ENCODE measurements around the gene UBE2Z. TPM values are rescaled to one million over a fixed set of nuclear protein-coding genes. Genes with fewer than 3 reads are reported as not detected.

Gene UBE2Z
- total and polyA plus RNA-seq, 2 of the 13 experiments (the other 11 are each of a cell fraction or from before 2014, with no cell fraction given), result 63.2 to 122 TPM

DNA sequence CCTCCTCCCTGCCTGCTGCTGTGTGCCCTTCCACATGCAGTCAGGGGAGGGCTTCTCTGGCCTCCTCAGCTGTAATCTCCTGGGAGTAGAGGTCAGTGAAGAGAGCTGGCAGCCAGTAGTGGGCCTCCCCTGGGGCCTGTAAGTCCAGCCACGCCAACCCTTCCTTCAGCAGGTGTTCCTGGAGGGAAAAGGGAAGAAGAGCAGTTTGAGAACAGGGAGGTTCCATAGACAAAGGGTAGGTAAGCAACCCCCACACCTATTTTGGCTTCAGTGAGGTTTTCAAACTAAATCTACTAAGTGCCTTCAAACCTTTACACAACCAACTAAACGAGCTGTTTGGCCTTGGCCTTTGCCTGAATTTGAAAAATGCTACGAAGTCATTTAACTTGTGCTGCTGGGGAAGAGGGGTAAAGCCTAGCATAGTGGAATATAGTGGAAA is 22.2 kb downstream of the UBE2Z start (continued):
- TF ChIP-seq, protein P1, sequence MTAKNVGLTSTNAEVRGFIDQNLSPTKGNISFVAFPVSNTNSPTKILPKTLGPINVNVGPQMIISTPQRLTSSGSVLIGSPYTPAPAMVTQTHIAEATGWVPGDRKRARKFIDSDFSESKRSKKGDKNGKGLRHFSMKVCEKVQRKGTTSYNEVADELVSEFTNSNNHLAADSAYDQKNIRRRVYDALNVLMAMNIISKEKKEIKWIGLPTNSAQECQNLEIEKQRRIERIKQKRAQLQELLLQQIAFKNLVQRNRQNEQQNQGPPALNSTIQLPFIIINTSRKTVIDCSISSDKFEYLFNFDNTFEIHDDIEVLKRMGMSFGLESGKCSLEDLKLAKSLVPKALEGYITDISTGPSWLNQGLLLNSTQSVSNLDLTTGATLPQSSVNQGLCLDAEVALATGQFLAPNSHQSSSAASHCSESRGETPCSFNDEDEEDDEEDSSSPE (CRISPR knock-in tag; IDR thresholded peaks at IDR 0.05), result no peak
- TF ChIP-seq SCMH1 (CRISPR knock-in tag; IDR thresholded peaks at IDR 0.05; ENCODE audit: borderline replicate concordance), result no peak
- no peak for TF ChIP-seq AGO1 (IDR thresholded peaks at IDR 0.05; ENCODE audit: low read depth, low read length, poor library complexity, severe bottlenecking)
- no peak for TF ChIP-seq DDIT3 (CRISPR knock-in tag; IDR thresholded peaks at IDR 0.05)
- TF ChIP-seq, protein P2, sequence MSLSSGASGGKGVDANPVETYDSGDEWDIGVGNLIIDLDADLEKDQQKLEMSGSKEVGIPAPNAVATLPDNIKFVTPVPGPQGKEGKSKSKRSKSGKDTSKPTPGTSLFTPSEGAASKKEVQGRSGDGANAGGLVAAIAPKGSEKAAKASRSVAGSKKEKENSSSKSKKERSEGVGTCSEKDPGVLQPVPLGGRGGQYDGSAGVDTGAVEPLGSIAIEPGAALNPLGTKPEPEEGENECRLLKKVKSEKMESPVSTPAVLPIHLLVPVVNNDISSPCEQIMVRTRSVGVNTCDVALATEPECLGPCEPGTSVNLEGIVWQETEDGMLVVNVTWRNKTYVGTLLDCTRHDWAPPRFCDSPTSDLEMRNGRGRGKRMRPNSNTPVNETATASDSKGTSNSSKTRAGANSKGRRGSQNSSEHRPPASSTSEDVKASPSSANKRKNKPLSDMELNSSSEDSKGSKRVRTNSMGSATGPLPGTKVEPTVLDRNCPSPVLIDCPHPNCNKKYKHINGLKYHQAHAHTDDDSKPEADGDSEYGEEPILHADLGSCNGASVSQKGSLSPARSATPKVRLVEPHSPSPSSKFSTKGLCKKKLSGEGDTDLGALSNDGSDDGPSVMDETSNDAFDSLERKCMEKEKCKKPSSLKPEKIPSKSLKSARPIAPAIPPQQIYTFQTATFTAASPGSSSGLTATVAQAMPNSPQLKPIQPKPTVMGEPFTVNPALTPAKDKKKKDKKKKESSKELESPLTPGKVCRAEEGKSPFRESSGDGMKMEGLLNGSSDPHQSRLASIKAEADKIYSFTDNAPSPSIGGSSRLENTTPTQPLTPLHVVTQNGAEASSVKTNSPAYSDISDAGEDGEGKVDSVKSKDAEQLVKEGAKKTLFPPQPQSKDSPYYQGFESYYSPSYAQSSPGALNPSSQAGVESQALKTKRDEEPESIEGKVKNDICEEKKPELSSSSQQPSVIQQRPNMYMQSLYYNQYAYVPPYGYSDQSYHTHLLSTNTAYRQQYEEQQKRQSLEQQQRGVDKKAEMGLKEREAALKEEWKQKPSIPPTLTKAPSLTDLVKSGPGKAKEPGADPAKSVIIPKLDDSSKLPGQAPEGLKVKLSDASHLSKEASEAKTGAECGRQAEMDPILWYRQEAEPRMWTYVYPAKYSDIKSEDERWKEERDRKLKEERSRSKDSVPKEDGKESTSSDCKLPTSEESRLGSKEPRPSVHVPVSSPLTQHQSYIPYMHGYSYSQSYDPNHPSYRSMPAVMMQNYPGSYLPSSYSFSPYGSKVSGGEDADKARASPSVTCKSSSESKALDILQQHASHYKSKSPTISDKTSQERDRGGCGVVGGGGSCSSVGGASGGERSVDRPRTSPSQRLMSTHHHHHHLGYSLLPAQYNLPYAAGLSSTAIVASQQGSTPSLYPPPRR (CRISPR knock-in tag; IDR thresholded peaks at IDR 0.05; ENCODE audit: borderline replicate concordance), result no peak
- TF ChIP-seq CREB3 (CRISPR knock-in tag; IDR thresholded peaks at IDR 0.05), result no peak
- no peak for TF ChIP-seq ZNF180 (CRISPR knock-in tag; IDR thresholded peaks at IDR 0.05; ENCODE audit: borderline replicate concordance, low read depth)
- 0 out of 2 replicates have a peak, but pooled peaks have one; percentile 60 for TF ChIP-seq MAF1 (CRISPR knock-in tag; IDR thresholded peaks at IDR 0.05; ENCODE audit: borderline replicate concordance)
- TF ChIP-seq MBNL3 (CRISPR knock-in tag; conservative IDR thresholded peaks at IDR 0.05), result no peak
- TF ChIP-seq, protein P3, sequence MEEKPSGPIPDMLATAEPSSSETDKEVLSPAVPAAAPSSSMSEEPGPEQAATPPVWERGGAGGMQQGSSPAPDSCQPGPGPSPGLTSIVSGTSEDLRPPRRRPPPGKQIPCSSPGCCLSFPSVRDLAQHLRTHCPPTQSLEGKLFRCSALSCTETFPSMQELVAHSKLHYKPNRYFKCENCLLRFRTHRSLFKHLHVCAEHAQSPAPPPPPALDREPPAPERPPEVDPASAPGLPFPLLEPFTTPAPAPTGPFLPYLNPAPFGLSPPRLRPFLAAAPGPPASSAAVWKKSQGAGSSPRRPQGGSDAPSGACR (CRISPR knock-in tag; IDR thresholded peaks at IDR 0.05), result 0 out of 2 replicates have a peak, but pooled peaks have one; percentile 28
- peak; percentile 82; the same call in 1 of the 2 replicates for TF ChIP-seq SNAPC2 (CRISPR knock-in tag; IDR thresholded peaks at IDR 0.05)
- peak; percentile 53; the same call in 1 of the 2 replicates for TF ChIP-seq POLR2AphosphoS5 (IDR thresholded peaks at IDR 0.05; ENCODE audit: low read depth, low read length)
- TF ChIP-seq HOXA7 (CRISPR knock-in tag; IDR thresholded peaks at IDR 0.05), result no peak
- TF ChIP-seq ATF6 (CRISPR knock-in tag; conservative IDR thresholded peaks at IDR 0.05), result no peak
- TF ChIP-seq, protein P4, sequence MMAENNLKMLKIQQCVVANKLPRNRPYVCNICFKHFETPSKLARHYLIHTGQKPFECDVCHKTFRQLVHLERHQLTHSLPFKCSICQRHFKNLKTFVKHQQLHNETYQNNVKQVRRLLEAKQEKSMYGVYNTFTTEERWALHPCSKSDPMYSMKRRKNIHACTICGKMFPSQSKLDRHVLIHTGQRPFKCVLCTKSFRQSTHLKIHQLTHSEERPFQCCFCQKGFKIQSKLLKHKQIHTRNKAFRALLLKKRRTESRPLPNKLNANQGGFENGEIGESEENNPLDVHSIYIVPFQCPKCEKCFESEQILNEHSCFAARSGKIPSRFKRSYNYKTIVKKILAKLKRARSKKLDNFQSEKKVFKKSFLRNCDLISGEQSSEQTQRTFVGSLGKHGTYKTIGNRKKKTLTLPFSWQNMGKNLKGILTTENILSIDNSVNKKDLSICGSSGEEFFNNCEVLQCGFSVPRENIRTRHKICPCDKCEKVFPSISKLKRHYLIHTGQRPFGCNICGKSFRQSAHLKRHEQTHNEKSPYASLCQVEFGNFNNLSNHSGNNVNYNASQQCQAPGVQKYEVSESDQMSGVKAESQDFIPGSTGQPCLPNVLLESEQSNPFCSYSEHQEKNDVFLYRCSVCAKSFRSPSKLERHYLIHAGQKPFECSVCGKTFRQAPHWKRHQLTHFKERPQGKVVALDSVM (CRISPR knock-in tag; IDR thresholded peaks at IDR 0.05), result peak; percentile 74; the same call in 1 of the 2 replicates
- no peak for TF ChIP-seq AHR (CRISPR knock-in tag; IDR thresholded peaks at IDR 0.05)

Data from HepG2 (cell line).